Natural killer cell (primary cell): ENCODE measurements around the gene DUSP18. TPM values are rescaled to one million over a fixed set of nuclear protein-coding genes. Genes with fewer than 3 reads are reported as not detected.

Experiments
- ATAC-seq, 3 donors: fragments of 150-1000 bp in 2 of 3; fragments of 200-7000 bp in 1 of 3; cut with Tn5 transposase; 1 replicate in 1 of 3; 2 replicates in 2 of 3; pipeline ENCODE4 v1.10.0; 2021; ENCODE audit warnings: mild to moderate bottlenecking in 2 of 3, moderate library complexity in 2 of 3
- DNase-seq, 2 donors: peaks; one replicate each; pipeline versions ENCODE4 v3.0.0 to v3.0.0-alpha.2; 2013 to 2021; ENCODE audit warnings: mixed read lengths in 1 of 2
- H3K27ac ChIP-seq: one replicate; pipeline ENCODE4 v1.5.1; 2013; ENCODE audit warnings: mild to moderate bottlenecking, low read length
- H3K27me3 ChIP-seq: one replicate; pipeline ENCODE4 v1.6.1; 2013; ENCODE audit warnings: low read length; ENCODE audit not compliant: control insufficient read depth, insufficient read depth
- H3K36me3 ChIP-seq: one replicate; pipeline ENCODE4 v1.6.1; 2013; ENCODE audit warnings: low read length; ENCODE audit not compliant: control insufficient read depth, insufficient read depth
- H3K4me1 ChIP-seq: one replicate; pipeline ENCODE4 v1.6.1; 2013; ENCODE audit warnings: low read length; ENCODE audit not compliant: control insufficient read depth, insufficient read depth
- H3K4me3 ChIP-seq: one replicate; pipeline ENCODE4 v1.5.1; 2013; ENCODE audit warnings: low read length
- H3K9me3 ChIP-seq: one replicate; pipeline ENCODE4 v1.6.1; 2013; ENCODE audit warnings: low read length; ENCODE audit not compliant: control insufficient read depth, insufficient read depth
- H3K27ac Mint-ChIP-seq, 2 donors: one replicate each; pipeline ENCODE4 v1.8.0; 2022; ENCODE audit warnings: mild to moderate bottlenecking in 2 of 2, mixed read lengths in 2 of 2, moderate library complexity in 1 of 2
- H3K27me3 Mint-ChIP-seq, 2 donors: one replicate each; pipeline ENCODE4 v1.8.0; 2022; ENCODE audit warnings: low read depth in 2 of 2, mixed read lengths in 2 of 2
- H3K36me3 Mint-ChIP-seq: one replicate; pipeline ENCODE4 v1.8.0; 2022; ENCODE audit warnings: mixed read lengths
- H3K4me1 Mint-ChIP-seq, 2 donors: one replicate each; pipeline ENCODE4 v1.8.0; 2022; ENCODE audit warnings: mixed read lengths in 2 of 2
- H3K4me3 Mint-ChIP-seq: one replicate; pipeline ENCODE4 v1.8.0; 2022; ENCODE audit warnings: mild to moderate bottlenecking, moderate library complexity, mixed read lengths
- H3K9me3 Mint-ChIP-seq, 2 donors: one replicate each; pipeline ENCODE4 v1.8.0; 2022; ENCODE audit warnings: mixed read lengths in 2 of 2
- CTCF ChIP-seq: fragments of 200-600 bp; IDR thresholded peaks from one replicate; pipeline ENCODE4 v1.8.0; 2022; ENCODE audit warnings: antibody characterized with exemption
- WGBS: methylation state at CpG from one replicate; pipeline ENCODE4 v1.1.7; 2013; ENCODE audit warnings: missing lambda C conversion rate; ENCODE audit not compliant: insufficient coverage; 5-methylcytosine and 5-hydroxymethylcytosine counted together
- intact Hi-C: fragments of 100-400 bp; cut with micrococcal nuclease; formaldehyde crosslinking; loops from one replicate; pipeline ENCODE4 v1.14.2; 2022
- total RNA-seq, 4 donors: library from RNA; stranded (reverse); fragments of 120-200 nt in 1 of 4; gene quantifications; one replicate each; pipeline versions ENCODE4 v1.2.3 to v1.2.4, GENCODE V29; 2013 to 2022

DUSP18 gene
- total RNA-seq, 3 donors from 2014 or later (not counting 1 experiment from before 2014, with no cell fraction given): 10.2 to 12.8 (median 10.5) TPM

GRCh38 chr22:30675436-30675835 lies 7.8 kb upstream of the DUSP18 start:
- H3K36me3 ChIP-seq: no peaks in the 10 kb centered on the region
- no peaks in the 10 kb centered on the region for H3K9me3 ChIP-seq
- Mint-ChIP-seq H3K4me1 (no peaks in the 10 kb centered on the region), H3K36me3 (no peaks in the 10 kb centered on the region), H3K4me3 (no peak overlapping the region), H3K27me3 (peaks cover 18 to 33% of the 10 kb centered on the region in 2 donors), H3K27ac (no peak overlapping the region), H3K9me3 (no peaks in the 10 kb centered on the region)
- WGBS: 93% methylated on average over 8 of the region's 9 CpGs
- no peak for ATAC-seq
- intact Hi-C loops: no loop called here
- H3K27ac ChIP-seq: no peak overlapping the region
- no peak for DNase-seq
- H3K4me1 ChIP-seq: no peaks in the 10 kb centered on the region
- TF ChIP-seq CTCF: no peak
- H3K4me3 ChIP-seq: no peak overlapping the region
- H3K27me3 ChIP-seq: no peaks in the 10 kb centered on the region

GRCh38 chr22:30674482-30674881 lies 6.8 kb upstream of the DUSP18 start:
- TF ChIP-seq CTCF: no peak
- H3K27me3 Mint-ChIP-seq: peaks cover 16 to 32% of the 10 kb centered on the region in 2 donors
- Histone ChIP-seq H3K4me3 (no peak overlapping the region), H3K4me1 (no peaks in the 10 kb centered on the region), H3K27ac (no peak overlapping the region), H3K9me3 (no peaks in the 10 kb centered on the region), H3K27me3 (no peaks in the 10 kb centered on the region), H3K36me3 (no peaks in the 10 kb centered on the region)
- no peak overlapping the region for H3K4me3 Mint-ChIP-seq
- H3K9me3 Mint-ChIP-seq: no peaks in the 10 kb centered on the region
- H3K4me1 Mint-ChIP-seq: no peaks in the 10 kb centered on the region
- no peak for DNase-seq
- H3K36me3 Mint-ChIP-seq: no peaks in the 10 kb centered on the region
- 85% methylated on average over 6 of the region's 6 CpGs for WGBS
- no peak for ATAC-seq
- no peak overlapping the region for H3K27ac Mint-ChIP-seq
- intact Hi-C loops: no loop called here

GRCh38 chr22:30673136-30673535 lies 5.5 kb upstream of the DUSP18 start:
- Histone ChIP-seq H3K4me1 (peaks cover 3% of the 10 kb centered on the region), H3K27me3 (no peaks in the 10 kb centered on the region), H3K36me3 (no peaks in the 10 kb centered on the region), H3K9me3 (no peaks in the 10 kb centered on the region), H3K4me3 (no peak overlapping the region), H3K27ac (no peak overlapping the region)
- Mint-ChIP-seq H3K27me3 (peaks cover 11 to 23% of the 10 kb centered on the region in 2 donors), H3K27ac (no peak overlapping the region), H3K4me1 (peaks cover 7% of the 10 kb centered on the region in 2 donors), H3K9me3 (no peaks in the 10 kb centered on the region), H3K4me3 (no peak overlapping the region), H3K36me3 (no peaks in the 10 kb centered on the region)
- intact Hi-C loops: no loop called here
- no peak for ATAC-seq
- DNase-seq: no peak
- WGBS: 70% methylated on average over 4 of the region's 4 CpGs
- no peak for TF ChIP-seq CTCF

GRCh38 chr22:30671071-30671470 lies 3.4 kb upstream of the DUSP18 start:
- H3K27me3 Mint-ChIP-seq: peaks cover 3% of the 10 kb centered on the region in 2 donors

More at GRCh38 chr22:30671071-30671470, 3.4 kb upstream of the DUSP18 start:
- H3K36me3 ChIP-seq: no peaks in the 10 kb centered on the region
- Mint-ChIP-seq H3K9me3 (no peaks in the 10 kb centered on the region), H3K27ac (no peak overlapping the region), H3K36me3 (no peaks in the 10 kb centered on the region), H3K4me1 (peaks cover 21 to 27% of the 10 kb centered on the region in 2 donors), H3K4me3 (no peak overlapping the region)
- intact Hi-C loops: no loop called here
- H3K9me3 ChIP-seq: no peaks in the 10 kb centered on the region
- DNase-seq (no peak), ATAC-seq (no peak)
- no peaks in the 10 kb centered on the region for H3K27me3 ChIP-seq
- H3K4me3 ChIP-seq: no peak overlapping the region
- WGBS: 88% methylated on average over 1 of the region's 3 CpGs
- peaks cover 14% of the 10 kb centered on the region for H3K4me1 ChIP-seq
- no peak for TF ChIP-seq CTCF
- H3K27ac ChIP-seq: no peak overlapping the region
